ENCODE data around the gene GPR31.

DNA sequence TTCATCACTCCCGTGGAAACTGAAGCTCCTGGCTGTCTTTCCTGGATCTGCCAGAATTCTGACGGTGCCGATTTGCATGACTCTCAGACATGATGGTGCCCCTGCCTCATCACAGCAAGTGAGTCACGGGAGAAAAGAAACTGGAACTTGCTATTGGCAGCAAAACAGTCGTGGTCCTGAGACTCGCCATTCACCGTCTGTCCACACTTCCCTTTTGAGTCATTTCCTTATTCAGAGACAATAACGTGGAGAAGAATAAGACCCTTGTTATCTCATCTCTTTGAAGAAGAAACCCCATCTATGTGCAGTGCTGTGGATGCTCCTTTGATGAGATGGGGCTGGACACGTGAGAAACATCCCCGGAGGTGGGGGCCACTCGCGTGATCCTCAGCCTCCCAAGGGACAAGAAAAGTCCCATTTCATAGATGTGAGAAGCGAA lies 4.2 kb downstream of the GPR31 start:
- no peak for TF ChIP-seq ZNF561 (CRISPR knock-in tag; conservative IDR thresholded peaks at IDR 0.05)
- TF ChIP-seq, protein P1, sequence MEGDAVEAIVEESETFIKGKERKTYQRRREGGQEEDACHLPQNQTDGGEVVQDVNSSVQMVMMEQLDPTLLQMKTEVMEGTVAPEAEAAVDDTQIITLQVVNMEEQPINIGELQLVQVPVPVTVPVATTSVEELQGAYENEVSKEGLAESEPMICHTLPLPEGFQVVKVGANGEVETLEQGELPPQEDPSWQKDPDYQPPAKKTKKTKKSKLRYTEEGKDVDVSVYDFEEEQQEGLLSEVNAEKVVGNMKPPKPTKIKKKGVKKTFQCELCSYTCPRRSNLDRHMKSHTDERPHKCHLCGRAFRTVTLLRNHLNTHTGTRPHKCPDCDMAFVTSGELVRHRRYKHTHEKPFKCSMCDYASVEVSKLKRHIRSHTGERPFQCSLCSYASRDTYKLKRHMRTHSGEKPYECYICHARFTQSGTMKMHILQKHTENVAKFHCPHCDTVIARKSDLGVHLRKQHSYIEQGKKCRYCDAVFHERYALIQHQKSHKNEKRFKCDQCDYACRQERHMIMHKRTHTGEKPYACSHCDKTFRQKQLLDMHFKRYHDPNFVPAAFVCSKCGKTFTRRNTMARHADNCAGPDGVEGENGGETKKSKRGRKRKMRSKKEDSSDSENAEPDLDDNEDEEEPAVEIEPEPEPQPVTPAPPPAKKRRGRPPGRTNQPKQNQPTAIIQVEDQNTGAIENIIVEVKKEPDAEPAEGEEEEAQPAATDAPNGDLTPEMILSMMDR (IDR thresholded peaks at IDR 0.05 in 2 of 3, conservative IDR thresholded peaks at IDR 0.05 in 1 of 3; ENCODE audit: insufficient read depth in 2 of 3, low read depth in 1 of 3, low read length in 3 of 3) = no peak

Data from K562 (cell line).